Ascending aorta (tissue), 2 donors: ENCODE measurements around the gene CTAGE4. TPM values are rescaled to one million over a fixed set of nuclear protein-coding genes. Genes with fewer than 3 reads are reported as not detected.
"Not testable (repeated sequence)": the region's sequence is repeated elsewhere in the genome, so short reads cannot be mapped to it uniquely, and the experiment has no call there.

Source experiments
- DNase-seq, 2 donors: peaks; one replicate each; pipeline ENCODE4 v3.0.0-alpha.2; 2019; ENCODE audit warnings: low spot score in 2 of 2
- H3K27ac ChIP-seq, 2 donors: fragments of 200-600 bp; sonication (generic); one replicate each; pipeline ENCODE4 v1.5.1; 2016 to 2017; ENCODE audit warnings: mild to moderate bottlenecking in 1 of 2
- H3K27me3 ChIP-seq: fragments of 200-600 bp; sonication (generic); one replicate; pipeline ENCODE4 v1.5.1; 2017
- H3K36me3 ChIP-seq, 2 donors: fragments of 200-600 bp; sonication (generic); one replicate each; pipeline ENCODE4 v1.5.1; 2016
- H3K4me1 ChIP-seq, 2 donors: fragments of 200-600 bp; sonication (generic); one replicate each; pipeline ENCODE4 v1.5.1; 2016 to 2017; ENCODE audit warnings: mild to moderate bottlenecking in 1 of 2
- H3K4me3 ChIP-seq, 2 donors: fragments of 200-600 bp; sonication (generic); one replicate each; pipeline ENCODE4 v1.5.1; 2016 to 2017; ENCODE audit warnings: mild to moderate bottlenecking in 1 of 2
- H3K9me3 ChIP-seq, 2 donors: fragments of 200-600 bp; sonication (generic); one replicate each; pipeline ENCODE4 v1.5.1; 2016
- intact Hi-C: fragments of 100-400 bp; cut with DNase I; formaldehyde crosslinking; loops from one replicate; pipeline ENCODE4 v1.15.1; 2023
- total RNA-seq: library from RNA; depleted of rRNA; stranded (reverse); fragments of >200 nt; gene quantifications from one replicate; pipeline ENCODE4 v1.1.0, GENCODE V29; 2016

The CTAGE4 gene
- total RNA-seq, 1 donor from 2014 or later, result not detected

GRCh38 chr7:144195212-144195872, 12.1 kb downstream of the CTAGE4 start, which contains the start of gene ARHGEF35:
TSS of gene ARHGEF35 (minus strand) at chr7:144195833. CDS start at chr7:144188383, 7,450 bp downstream.
- DNase-seq, H3K27me3 ChIP-seq, H3K36me3 ChIP-seq, H3K9me3 ChIP-seq, intact Hi-C loops, H3K4me1 ChIP-seq, H3K27ac ChIP-seq, H3K4me3 ChIP-seq: not testable (repeated sequence)

GRCh38 chr7:144198934-144199333, 15.7 kb downstream of the CTAGE4 start:
- DNase-seq, H3K27ac ChIP-seq, H3K27me3 ChIP-seq, H3K4me3 ChIP-seq, H3K36me3 ChIP-seq, H3K4me1 ChIP-seq, H3K9me3 ChIP-seq, intact Hi-C loops: not testable (repeated sequence)

- H3K9me3 ChIP-seq, intact Hi-C loops, DNase-seq, H3K27ac ChIP-seq, H3K27me3 ChIP-seq, H3K36me3 ChIP-seq, H3K4me3 ChIP-seq, H3K4me1 ChIP-seq: not testable (repeated sequence)
Measured at GRCh38 chr7:144201978-144202377, 18.7 kb downstream of the CTAGE4 start.

- H3K4me1 ChIP-seq, H3K27me3 ChIP-seq, H3K9me3 ChIP-seq, H3K36me3 ChIP-seq, H3K27ac ChIP-seq, DNase-seq, H3K4me3 ChIP-seq, intact Hi-C loops: not testable (repeated sequence)
Measured at GRCh38 chr7:144203086-144203485, 19.8 kb downstream of the CTAGE4 start.

GRCh38 chr7:144205306-144205705, 22.0 kb downstream of the CTAGE4 start:
- intact Hi-C loops, DNase-seq, H3K36me3 ChIP-seq, H3K4me1 ChIP-seq, H3K9me3 ChIP-seq, H3K4me3 ChIP-seq, H3K27me3 ChIP-seq, H3K27ac ChIP-seq: not testable (repeated sequence)

GRCh38 chr7:144217200-144217599, 33.9 kb downstream of the CTAGE4 start:
- H3K4me1 ChIP-seq, H3K27me3 ChIP-seq, H3K9me3 ChIP-seq, H3K4me3 ChIP-seq, intact Hi-C loops, DNase-seq, H3K36me3 ChIP-seq, H3K27ac ChIP-seq: not testable (repeated sequence)

- H3K36me3 ChIP-seq, H3K27ac ChIP-seq, H3K9me3 ChIP-seq, H3K4me3 ChIP-seq, DNase-seq, intact Hi-C loops, H3K27me3 ChIP-seq, H3K4me1 ChIP-seq: not testable (repeated sequence)
Measured at GRCh38 chr7:144218581-144218980, 35.3 kb downstream of the CTAGE4 start.

- H3K9me3 ChIP-seq, H3K27ac ChIP-seq, H3K27me3 ChIP-seq, H3K36me3 ChIP-seq, H3K4me1 ChIP-seq, DNase-seq, intact Hi-C loops, H3K4me3 ChIP-seq: not testable (repeated sequence)
Measured at GRCh38 chr7:144219149-144219548, 35.9 kb downstream of the CTAGE4 start.

GRCh38 chr7:144220531-144220930, 37.3 kb downstream of the CTAGE4 start:
- DNase-seq, H3K4me1 ChIP-seq, H3K36me3 ChIP-seq, H3K27me3 ChIP-seq, H3K4me3 ChIP-seq, intact Hi-C loops, H3K27ac ChIP-seq, H3K9me3 ChIP-seq: not testable (repeated sequence)

GRCh38 chr7:144223675-144224074, 40.4 kb downstream of the CTAGE4 start:
- H3K36me3 ChIP-seq, H3K9me3 ChIP-seq, intact Hi-C loops, H3K27me3 ChIP-seq, H3K4me3 ChIP-seq, H3K4me1 ChIP-seq, DNase-seq, H3K27ac ChIP-seq: not testable (repeated sequence)

- intact Hi-C loops, H3K36me3 ChIP-seq, H3K27ac ChIP-seq, H3K27me3 ChIP-seq, H3K4me1 ChIP-seq, H3K9me3 ChIP-seq, H3K4me3 ChIP-seq: not testable (repeated sequence)
- DNase-seq, result peak in 1 of 2 donors; percentile 34
Measured at GRCh38 chr7:144226866-144227265, 43.6 kb downstream of the CTAGE4 start.

GRCh38 chr7:144228810-144229209, 45.5 kb downstream of the CTAGE4 start:
- DNase-seq, H3K36me3 ChIP-seq, H3K27ac ChIP-seq, H3K4me1 ChIP-seq, H3K27me3 ChIP-seq, H3K9me3 ChIP-seq, intact Hi-C loops, H3K4me3 ChIP-seq: not testable (repeated sequence)

GRCh38 chr7:144231027-144231426, 47.8 kb downstream of the CTAGE4 start:
- H3K27me3 ChIP-seq, intact Hi-C loops, H3K4me1 ChIP-seq, H3K36me3 ChIP-seq, H3K27ac ChIP-seq, DNase-seq, H3K4me3 ChIP-seq, H3K9me3 ChIP-seq: not testable (repeated sequence)

- H3K36me3 ChIP-seq, H3K9me3 ChIP-seq, H3K27me3 ChIP-seq, intact Hi-C loops, H3K4me3 ChIP-seq, H3K27ac ChIP-seq, DNase-seq, H3K4me1 ChIP-seq: not testable (repeated sequence)
Measured at GRCh38 chr7:144233039-144233438, 49.8 kb downstream of the CTAGE4 start.
